Tibial nerve (tissue), 4 donors: ENCODE results near the gene TBC1D21.

ENCODE experiments used
- EP300 ChIP-seq, 2 donors: sonication (generic); formaldehyde crosslinking; IDR thresholded peaks; one replicate each; pipeline ENCODE4 v1.6.1; 2017; ENCODE audit warnings: antibody characterized with exemption in 2 of 2, mild to moderate bottlenecking in 1 of 2
- POLR2A ChIP-seq, 2 donors: fragments of 450-650 bp; IDR thresholded peaks; one replicate each; pipeline ENCODE4 v1.6.1; 2017; ENCODE audit warnings: antibody characterized with exemption in 2 of 2, mild to moderate bottlenecking in 2 of 2, moderate library complexity in 2 of 2
- TF ChIP-seq, protein P1 (sequence below), 5 experiments: fragments of 200-600 bp in 3 of 5; fragments of 450-650 bp in 2 of 5; sonication (generic) in 3 of 5; IDR thresholded peaks; one replicate each; pipeline ENCODE4 v1.5.1; 2016 to 2019; ENCODE audit warnings: antibody characterized with exemption in 5 of 5, mild to moderate bottlenecking in 3 of 5, moderate library complexity in 2 of 5

DNA sequence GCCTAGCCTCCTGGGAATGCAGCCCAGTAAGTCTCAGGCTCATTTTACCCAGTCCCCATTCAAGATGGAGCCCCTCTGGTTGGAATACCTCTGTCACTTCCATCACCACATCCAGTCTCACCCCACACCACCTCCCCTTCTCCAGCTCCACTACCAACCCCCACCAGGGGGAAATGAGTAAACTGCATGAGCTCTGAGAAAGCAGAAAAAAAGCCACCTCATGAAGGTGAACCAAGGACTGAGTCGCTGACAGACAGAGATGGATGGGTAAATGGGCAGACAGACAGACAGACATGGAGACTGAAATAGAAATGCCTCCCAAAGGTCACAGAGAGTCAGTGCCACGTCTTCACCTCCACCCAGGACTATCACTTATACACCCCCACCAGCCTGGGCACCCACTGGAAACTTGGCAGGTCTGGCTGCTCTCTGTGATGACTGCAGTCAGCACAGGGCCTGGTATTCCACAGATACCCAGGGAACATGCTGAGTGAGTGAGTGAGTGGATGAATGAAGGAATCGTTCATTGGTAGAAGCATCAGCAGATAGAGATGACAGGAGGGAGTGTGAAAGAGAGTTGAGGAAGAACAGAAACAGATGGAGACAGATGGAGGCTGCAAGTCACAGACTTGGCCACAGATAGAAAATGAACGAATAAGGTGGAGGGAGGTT, 48.0 kb downstream of the TBC1D21 start:
- TF ChIP-seq, protein P1, sequence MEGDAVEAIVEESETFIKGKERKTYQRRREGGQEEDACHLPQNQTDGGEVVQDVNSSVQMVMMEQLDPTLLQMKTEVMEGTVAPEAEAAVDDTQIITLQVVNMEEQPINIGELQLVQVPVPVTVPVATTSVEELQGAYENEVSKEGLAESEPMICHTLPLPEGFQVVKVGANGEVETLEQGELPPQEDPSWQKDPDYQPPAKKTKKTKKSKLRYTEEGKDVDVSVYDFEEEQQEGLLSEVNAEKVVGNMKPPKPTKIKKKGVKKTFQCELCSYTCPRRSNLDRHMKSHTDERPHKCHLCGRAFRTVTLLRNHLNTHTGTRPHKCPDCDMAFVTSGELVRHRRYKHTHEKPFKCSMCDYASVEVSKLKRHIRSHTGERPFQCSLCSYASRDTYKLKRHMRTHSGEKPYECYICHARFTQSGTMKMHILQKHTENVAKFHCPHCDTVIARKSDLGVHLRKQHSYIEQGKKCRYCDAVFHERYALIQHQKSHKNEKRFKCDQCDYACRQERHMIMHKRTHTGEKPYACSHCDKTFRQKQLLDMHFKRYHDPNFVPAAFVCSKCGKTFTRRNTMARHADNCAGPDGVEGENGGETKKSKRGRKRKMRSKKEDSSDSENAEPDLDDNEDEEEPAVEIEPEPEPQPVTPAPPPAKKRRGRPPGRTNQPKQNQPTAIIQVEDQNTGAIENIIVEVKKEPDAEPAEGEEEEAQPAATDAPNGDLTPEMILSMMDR (IDR thresholded peaks at IDR 0.05), result no peak
- TF ChIP-seq POLR2A (IDR thresholded peaks at IDR 0.05) (no peak), EP300 (IDR thresholded peaks at IDR 0.05) (no peak)
